ENCODE data around the gene USH2A. TPM values are rescaled to one million over a fixed set of nuclear protein-coding genes. Genes with fewer than 3 reads are reported as not detected.

The USH2A gene
- total RNA-seq, 2 experiments from 2014 or later, result not detected

DNA sequence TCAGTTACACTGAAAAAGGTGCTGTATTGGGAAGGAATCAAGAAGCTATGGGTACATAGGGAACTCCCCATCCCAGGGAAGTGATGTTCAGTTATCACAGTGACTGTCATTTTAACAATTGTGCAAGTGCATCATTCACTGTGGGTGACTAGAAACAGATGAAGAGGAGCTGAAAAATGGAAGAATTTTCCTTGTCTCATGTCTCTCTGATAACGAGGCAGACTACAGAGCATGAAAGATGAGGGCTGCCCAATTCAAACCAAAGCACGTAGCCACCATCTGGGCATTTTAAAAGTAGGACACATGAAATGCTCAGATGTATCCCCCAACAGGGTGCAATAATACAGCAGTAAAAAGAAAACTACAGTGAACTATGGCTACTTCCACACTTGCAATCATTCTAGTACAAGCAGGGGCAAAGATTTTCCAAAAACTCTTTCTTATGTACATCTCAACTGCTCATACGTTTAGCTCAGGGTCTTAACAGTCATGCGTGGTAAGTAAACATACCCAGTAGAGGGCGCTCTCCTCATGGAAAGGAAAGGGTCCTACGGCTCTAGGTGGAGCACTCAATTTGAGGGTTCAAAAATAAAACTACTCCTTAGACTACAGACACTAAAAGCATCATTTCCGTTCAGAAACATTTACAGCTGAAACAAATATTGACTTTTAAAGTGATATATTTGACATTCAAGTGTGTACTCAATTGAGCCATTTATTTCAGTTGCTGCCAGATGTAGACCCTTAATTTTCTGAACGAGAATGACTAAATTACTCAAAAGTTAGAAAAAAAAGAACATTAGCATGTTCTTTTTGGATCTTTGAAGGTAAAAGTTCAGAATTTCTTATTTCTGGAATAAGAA lies 713.0 kb downstream of the USH2A start:
- Mint-ChIP-seq H3K4me1 (no peaks in the 10 kb centered on the region), H3K27me3 (peaks cover 3% of the 10 kb centered on the region), H3K36me3 (ENCODE audit: low read depth) (no peaks in the 10 kb centered on the region), H3K27ac (no peak overlapping the region), H3K4me3 (no peak overlapping the region), H3K9me3 (ENCODE audit: low read depth) (no peaks in the 10 kb centered on the region)
- POLR2A ChIA-PET, result no interaction called here
- DNase-seq (peak; percentile 40), ATAC-seq (peak; percentile 49)
- CTCF ChIA-PET, result interaction anchor here (0.7 kb wide), 1 partner anchor 66 kb away, joined by 3 read pairs; no protein-coding TSS in a partner anchor
- intact Hi-C loops (cut with DNase I, micrococcal nuclease), result loop anchor here in 1 of 2 experiments (1.0 kb wide), 1 partner anchor 511 kb away; no protein-coding TSS in a partner anchor

DNA sequence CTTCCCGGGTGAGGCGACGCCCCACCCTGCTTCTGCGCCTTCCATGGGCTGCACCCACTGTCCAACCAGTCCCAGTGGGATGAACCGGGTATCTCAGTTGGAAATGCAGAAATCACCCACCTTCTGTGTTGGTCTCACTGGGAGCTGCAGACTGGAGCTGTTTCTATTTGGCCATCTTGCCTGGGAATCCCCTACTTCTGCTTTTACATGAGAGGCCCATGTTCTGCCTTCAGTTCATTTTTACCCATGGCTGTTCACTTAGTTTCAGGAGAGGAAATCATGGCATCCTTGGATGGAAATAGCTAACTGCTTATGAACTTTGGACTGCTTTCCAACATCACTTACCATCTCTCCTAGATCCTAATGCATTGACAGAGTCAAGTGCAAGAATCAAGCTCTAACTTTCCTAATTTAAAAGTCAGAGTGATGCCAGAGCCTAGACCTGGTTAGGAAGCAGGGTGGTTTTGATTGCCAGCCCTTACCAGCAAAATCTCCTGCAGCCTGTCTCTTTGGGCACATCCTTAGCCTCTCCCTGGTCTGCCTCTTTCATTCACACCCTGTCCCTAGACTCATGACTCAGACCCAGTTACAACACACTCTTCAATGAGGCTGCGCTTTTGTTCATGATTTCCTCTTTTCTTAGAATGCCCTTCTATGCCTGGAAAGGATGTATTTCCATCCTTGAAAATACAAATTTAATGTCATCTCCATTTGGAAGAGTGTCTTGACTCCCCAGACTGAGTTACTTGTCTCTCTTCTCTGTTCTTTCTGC lies 719.0 kb downstream of the USH2A start:
- Mint-ChIP-seq H3K4me3 (no peak overlapping the region), H3K9me3 (ENCODE audit: low read depth) (peaks cover 3% of the 10 kb centered on the region), H3K36me3 (ENCODE audit: low read depth) (no peaks in the 10 kb centered on the region), H3K27ac (no peak overlapping the region), H3K27me3 (peaks cover 5% of the 10 kb centered on the region), H3K4me1 (no peaks in the 10 kb centered on the region)
- POLR2A ChIA-PET, result no interaction called here
- ATAC-seq (no peak), DNase-seq (no peak)
- intact Hi-C loops (cut with DNase I, micrococcal nuclease), result no loop called here
- CTCF ChIA-PET, result no interaction called here

DNA sequence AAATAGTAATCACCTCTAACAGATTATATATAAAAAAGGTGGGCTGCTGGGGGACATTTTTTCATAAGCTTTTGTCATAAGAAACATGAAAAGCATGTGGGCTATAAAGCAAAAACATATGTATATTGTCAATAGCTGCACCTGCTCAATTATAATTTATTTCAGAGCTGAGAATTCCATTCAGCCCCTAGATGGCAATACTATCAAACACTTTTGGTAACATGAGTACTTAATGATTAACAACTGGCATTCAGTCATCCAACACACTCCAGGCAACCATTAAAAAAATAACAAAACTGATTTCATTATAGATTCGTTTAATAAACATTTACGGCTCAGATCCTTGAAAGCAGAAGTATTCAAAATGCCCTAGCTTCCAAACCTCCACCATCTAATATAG lies 741.0 kb downstream of the USH2A start:
- no peaks in the 10 kb centered on the region for H3K36me3 Mint-ChIP-seq (ENCODE audit: low read depth)
- no peaks in the 10 kb centered on the region for H3K4me1 Mint-ChIP-seq
- POLR2A ChIA-PET, result no interaction called here
- H3K4me3 Mint-ChIP-seq, result no peak overlapping the region
- DNase-seq (no peak), ATAC-seq (no peak)
- no peaks in the 10 kb centered on the region for H3K9me3 Mint-ChIP-seq (ENCODE audit: low read depth)
- CTCF ChIA-PET, result interaction anchor here (0.7 kb wide), 1 partner anchor 1152 kb away, joined by 3 read pairs; no protein-coding TSS in a partner anchor
- intact Hi-C loops (cut with DNase I, micrococcal nuclease), result no loop called here
- no peak overlapping the region for H3K27ac Mint-ChIP-seq
- H3K27me3 Mint-ChIP-seq, result no peaks in the 10 kb centered on the region

- H3K4me1 Mint-ChIP-seq, result no peaks in the 10 kb centered on the region
- H3K36me3 Mint-ChIP-seq (ENCODE audit: low read depth), result no peaks in the 10 kb centered on the region
These were observed 742.2 kb downstream of the USH2A start for GRCh38 chr1:215681041-215681440.

GRCh38 chr1:215679231-215679630 lies 744.0 kb downstream of the USH2A start:
- ChIA-PET POLR2A (no interaction called here), CTCF (interaction anchor here (0.6 kb wide), 2 partner anchors 488 to 1179 kb away, joined by 3 read pairs; no protein-coding TSS in a partner anchor)
- DNase-seq (no peak), ATAC-seq (no peak)
- intact Hi-C loops (cut with DNase I, micrococcal nuclease), result no loop called here
- H3K4me3 Mint-ChIP-seq, result no peak overlapping the region
- no peaks in the 10 kb centered on the region for H3K36me3 Mint-ChIP-seq (ENCODE audit: low read depth)
- no peaks in the 10 kb centered on the region for H3K9me3 Mint-ChIP-seq (ENCODE audit: low read depth)
- no peaks in the 10 kb centered on the region for H3K27me3 Mint-ChIP-seq
- no peak overlapping the region for H3K27ac Mint-ChIP-seq
- H3K4me1 Mint-ChIP-seq, result no peaks in the 10 kb centered on the region

More at GRCh38 chr1:215681041-215681440, 742.2 kb downstream of the USH2A start:
- ChIA-PET POLR2A (no interaction called here), CTCF (interaction anchor here (0.6 kb wide), 1 partner anchor 17 kb away, joined by 3 read pairs; no protein-coding TSS in a partner anchor)
- DNase-seq (no peak), ATAC-seq (no peak)
- Mint-ChIP-seq H3K27ac (no peak overlapping the region), H3K4me3 (no peak overlapping the region), H3K27me3 (no peaks in the 10 kb centered on the region), H3K9me3 (ENCODE audit: low read depth) (no peaks in the 10 kb centered on the region)
- intact Hi-C loops (cut with DNase I, micrococcal nuclease), result no loop called here

DNA sequence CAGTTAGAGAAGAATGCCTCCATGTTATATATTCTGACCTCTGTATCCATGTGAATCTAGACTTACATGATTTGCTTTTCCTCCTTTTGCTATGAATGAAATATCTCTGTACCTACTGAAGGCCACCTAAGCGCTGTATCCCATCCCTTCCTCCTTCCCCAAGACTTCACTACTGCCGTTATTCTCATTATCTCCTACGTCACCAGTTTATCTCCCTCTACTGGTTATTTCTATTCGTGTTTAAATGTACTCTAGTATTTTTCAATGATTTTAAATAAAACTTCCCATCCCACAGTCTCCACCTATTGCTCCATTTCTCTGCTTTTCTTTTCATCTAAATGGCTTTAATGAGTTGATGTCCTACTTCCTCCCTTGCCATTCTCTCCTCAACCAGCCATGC lies 746.1 kb downstream of the USH2A start:
- intact Hi-C loops (cut with DNase I, micrococcal nuclease), result no loop called here
- ChIA-PET POLR2A (no interaction called here), CTCF (no interaction called here)
- H3K27me3 Mint-ChIP-seq, result no peaks in the 10 kb centered on the region
- no peak overlapping the region for H3K27ac Mint-ChIP-seq
- no peaks in the 10 kb centered on the region for H3K4me1 Mint-ChIP-seq
- H3K36me3 Mint-ChIP-seq (ENCODE audit: low read depth), result no peaks in the 10 kb centered on the region
- no peak overlapping the region for H3K4me3 Mint-ChIP-seq
- no peak for DNase-seq
- ATAC-seq, result no peak
- H3K9me3 Mint-ChIP-seq (ENCODE audit: low read depth), result no peaks in the 10 kb centered on the region

DNA sequence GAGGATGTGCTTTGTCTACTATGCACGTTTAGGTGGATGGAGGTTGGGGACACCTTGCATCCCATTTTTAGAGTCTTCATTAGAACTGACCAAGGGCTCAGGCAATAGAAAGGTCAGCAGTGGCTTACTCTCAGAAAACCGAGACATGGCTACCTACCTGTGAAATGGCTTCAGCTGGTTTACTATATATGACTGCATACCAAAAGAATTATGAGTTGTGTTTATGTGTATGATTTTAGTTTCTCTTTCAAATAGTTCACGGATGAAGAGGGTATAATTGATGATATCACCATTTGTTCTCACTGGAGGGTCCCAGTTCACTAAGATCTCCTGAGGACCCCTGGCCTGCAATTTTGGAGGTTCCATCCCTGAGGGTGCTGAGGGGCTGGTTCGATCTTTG lies 749.3 kb downstream of the USH2A start:
- no peak for DNase-seq
- intact Hi-C loops (cut with DNase I, micrococcal nuclease), result no loop called here
- CTCF ChIA-PET, result no interaction called here

GRCh38 chr1:215672482-215672881 lies 750.8 kb downstream of the USH2A start:
- Mint-ChIP-seq H3K4me3 (no peak overlapping the region), H3K4me1 (no peaks in the 10 kb centered on the region), H3K27me3 (no peaks in the 10 kb centered on the region), H3K27ac (no peak overlapping the region), H3K9me3 (ENCODE audit: low read depth) (no peaks in the 10 kb centered on the region), H3K36me3 (ENCODE audit: low read depth) (no peaks in the 10 kb centered on the region)
- no peak for ATAC-seq
- intact Hi-C loops (cut with DNase I, micrococcal nuclease), result no loop called here
- CTCF ChIA-PET, result no interaction called here
- POLR2A ChIA-PET, result no interaction called here
- no peak for DNase-seq

More for the DNA sequence above, 749.3 kb downstream of the USH2A start:
- Mint-ChIP-seq H3K9me3 (ENCODE audit: low read depth) (no peaks in the 10 kb centered on the region), H3K27ac (no peak overlapping the region), H3K27me3 (no peaks in the 10 kb centered on the region), H3K4me1 (no peaks in the 10 kb centered on the region), H3K4me3 (no peak overlapping the region), H3K36me3 (ENCODE audit: low read depth) (no peaks in the 10 kb centered on the region)
- POLR2A ChIA-PET, result no interaction called here
- no peak for ATAC-seq

GRCh38 chr1:215669806-215670491 lies 753.3 kb downstream of the USH2A start:
- no peak for DNase-seq
- intact Hi-C loops (cut with DNase I, micrococcal nuclease), result no loop called here
- Mint-ChIP-seq H3K27ac (no peak overlapping the region), H3K4me3 (no peak overlapping the region), H3K4me1 (no peaks in the 10 kb centered on the region), H3K36me3 (ENCODE audit: low read depth) (no peaks in the 10 kb centered on the region), H3K27me3 (peaks cover 3% of the 10 kb centered on the region), H3K9me3 (ENCODE audit: low read depth) (no peaks in the 10 kb centered on the region)
- ChIA-PET POLR2A (no interaction called here), CTCF (no interaction called here)
- no peak for ATAC-seq

GRCh38 chr1:215667761-215668160 lies 755.5 kb downstream of the USH2A start:
- no peaks in the 10 kb centered on the region for H3K36me3 Mint-ChIP-seq (ENCODE audit: low read depth)
- H3K27me3 Mint-ChIP-seq, result peaks cover 3% of the 10 kb centered on the region
- intact Hi-C loops (cut with DNase I, micrococcal nuclease), result no loop called here
- H3K4me1 Mint-ChIP-seq, result no peaks in the 10 kb centered on the region
- no peak overlapping the region for H3K27ac Mint-ChIP-seq
- POLR2A ChIA-PET, result no interaction called here
- CTCF ChIA-PET, result no interaction called here
- no peak overlapping the region for H3K4me3 Mint-ChIP-seq
- H3K9me3 Mint-ChIP-seq (ENCODE audit: low read depth), result no peaks in the 10 kb centered on the region
- ATAC-seq, result no peak
- no peak for DNase-seq

DNA sequence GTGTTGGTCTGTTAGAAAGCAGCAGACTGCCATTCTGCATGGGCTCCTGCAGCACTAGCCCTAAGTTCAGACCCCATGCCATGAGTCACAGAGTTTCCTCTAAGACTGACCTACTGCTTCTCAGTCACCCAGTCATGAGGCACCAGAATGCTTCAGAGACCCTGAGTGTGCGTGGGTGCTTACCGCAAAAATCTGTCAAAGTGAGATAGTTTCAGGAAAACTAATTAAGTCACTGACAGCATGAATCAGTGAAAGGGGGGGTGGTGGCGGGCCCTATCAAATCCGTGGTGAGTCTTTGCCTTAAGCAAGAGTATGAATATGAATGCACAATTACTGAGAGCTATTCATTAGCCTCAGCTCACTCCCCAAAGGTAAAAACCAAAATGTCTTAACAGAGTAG lies 758.0 kb downstream of the USH2A start:
- no peaks in the 10 kb centered on the region for H3K36me3 Mint-ChIP-seq (ENCODE audit: low read depth)
- POLR2A ChIA-PET, result no interaction called here
- CTCF ChIA-PET, result no interaction called here
- DNase-seq (peak; percentile 55), ATAC-seq (peak; percentile 77)
- H3K9me3 Mint-ChIP-seq (ENCODE audit: low read depth), result no peaks in the 10 kb centered on the region
- H3K27me3 Mint-ChIP-seq, result peaks cover 3% of the 10 kb centered on the region
- intact Hi-C loops (cut with DNase I, micrococcal nuclease), result no loop called here
- no peak overlapping the region for H3K4me3 Mint-ChIP-seq
- H3K4me1 Mint-ChIP-seq, result no peaks in the 10 kb centered on the region
- no peak overlapping the region for H3K27ac Mint-ChIP-seq

All from activated CD4-positive, alpha-beta T cell treated with anti-CD3 and anti-CD28 coated beads for 36 hours (primary cell).